Ovary (tissue), 10 donors: Measurements from ENCODE around the gene RSPH9. TPM values are rescaled to one million over a fixed set of nuclear protein-coding genes. Genes with fewer than 3 reads are reported as not detected.

Experiments used
- DNase-seq, 5 donors: peaks; one replicate each; pipeline ENCODE4 v3.0.0-alpha.2; 2019 to 2020
- H3K27ac ChIP-seq, 2 donors: fragments of 200-600 bp; one replicate each; pipeline versions ENCODE4 v1.5.1 to v1.8.0; 2019 to 2022
- H3K27me3 ChIP-seq: fragments of 200-600 bp; one replicate; pipeline ENCODE4 v1.8.0; 2022
- H3K36me3 ChIP-seq: fragments of 200-600 bp; sonication (generic); one replicate; pipeline ENCODE4 v1.5.1; 2019
- H3K4me1 ChIP-seq: one replicate; pipeline ENCODE4 v1.8.1; 2013; ENCODE audit warnings: mild to moderate bottlenecking, moderate library complexity; ENCODE audit not compliant: insufficient read depth
- H3K4me3 ChIP-seq: fragments of 200-600 bp; sonication (generic); one replicate; pipeline ENCODE4 v1.5.1; 2017
- H3K9me3 ChIP-seq, 2 donors: fragments of 200-600 bp in 1 of 2; sonication (generic) in 1 of 2; one replicate each; pipeline versions ENCODE4 v1.5.1 to v1.8.1; 2013 to 2019; ENCODE audit warnings: mild to moderate bottlenecking in 1 of 2, moderate library complexity in 1 of 2
- CTCF ChIP-seq, 3 donors: fragments of 450-650 bp in 2 of 3; fragments of 200-600 bp in 1 of 3; IDR thresholded peaks; one replicate each; pipeline versions ENCODE4 v1.5.1 to v1.8.0; 2016 to 2022; ENCODE audit warnings: antibody characterized with exemption in 3 of 3, mild to moderate bottlenecking in 1 of 3
- EP300 ChIP-seq: sonication (generic); formaldehyde crosslinking; IDR thresholded peaks from one replicate; pipeline ENCODE4 v1.6.1; 2017; ENCODE audit warnings: antibody characterized with exemption
- POLR2A ChIP-seq: fragments of 450-650 bp; IDR thresholded peaks from one replicate; pipeline ENCODE4 v1.6.1; 2017; ENCODE audit warnings: antibody characterized with exemption, mild to moderate bottlenecking, moderate library complexity
- WGBS, 3 donors: extraction: QIAGEN DNeasy Blood & Tissue Kit in 1 of 3; methylation state at CpG; one replicate each; pipeline versions ENCODE4 v1.1.5 to v1.1.7; 2013 to 2017; 5-methylcytosine and 5-hydroxymethylcytosine counted together
- intact Hi-C, 4 donors: fragments of 100-400 bp; cut with DNase I; formaldehyde crosslinking; loops; one replicate each; pipeline versions ENCODE4 v1.11.0 to v1.15.1; 2022 to 2023
- long read RNA-seq, 3 donors: library from polyadenylated mRNA in 2 of 3; unstranded in 2 of 3; transcript quantifications; one replicate each; pipeline ENCODE4 v2.0.0 and lab custom pipeline, GENCODE V29; 2021 to 2026
- polyA plus RNA-seq, 2 donors: library from polyadenylated mRNA; stranded (reverse); fragments of 200-250 nt in 1 of 2; fragments of 350-450 nt in 1 of 2; fragmentation: Illumina TruSeq in 1 of 2; extraction: RNeasy Lipid Tissue Mini Kit (QIAGEN cat#74804) in 1 of 2; gene quantifications; one replicate each; pipeline ENCODE4 v1.2.3, GENCODE V29; 2013 to 2014
- total RNA-seq, 7 donors: library from RNA; depleted of rRNA in 2 of 7; stranded (reverse); fragments of >200 nt in 2 of 7; fragmentation: NEBNext Ultra II Directional in 3 of 7; extraction: Animal tissue kit (Norgen Biotek cat#: 25700) in 3 of 7; gene quantifications; one replicate each; pipeline versions ENCODE4 v1.1.0 to v1.2.4, GENCODE V29; 2016 to 2023
- donor health status: DM: no; HTN: no; CAD: no; lungs with moderate emphysema.
- donor health status: DM: no; HTN: no; CAD: no.
- donor health status: Bipolar disorder and iron deficiency.
- donor health status: DM: yes; HTN: yes; CAD: no.
- donor health status: DM: no; HTN: no; CAD: no.
- donor health status: DM: yes; HTN: yes; CAD: no.

Gene RSPH9, protein sequence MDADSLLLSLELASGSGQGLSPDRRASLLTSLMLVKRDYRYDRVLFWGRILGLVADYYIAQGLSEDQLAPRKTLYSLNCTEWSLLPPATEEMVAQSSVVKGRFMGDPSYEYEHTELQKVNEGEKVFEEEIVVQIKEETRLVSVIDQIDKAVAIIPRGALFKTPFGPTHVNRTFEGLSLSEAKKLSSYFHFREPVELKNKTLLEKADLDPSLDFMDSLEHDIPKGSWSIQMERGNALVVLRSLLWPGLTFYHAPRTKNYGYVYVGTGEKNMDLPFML
- total RNA-seq (1 to 10 TPM in 1 of 7 donors, under 1 TPM in 5, not detected in 1; 0.20 to 4.7 (median 0.44) TPM), polyA plus RNA-seq (under 1 TPM; 0.25 to 0.70 TPM)
- long read RNA-seq, donor 1, partial matches to known transcripts: 0 of 1 reads
- long read RNA-seq, donor 1, other reads (novel, unspliced or antisense): 0 of 1 reads
- long read RNA-seq, donor 2, partial matches to known transcripts: 0 of 3 reads
- long read RNA-seq, donor 2, other reads (novel, unspliced or antisense): 0 of 3 reads
- long read RNA-seq, donor 3, partial matches to known transcripts: 0 of 3 reads
- long read RNA-seq, donor 3, other reads (novel, unspliced or antisense): 1 of 3 reads

- H3K27ac ChIP-seq: no peak within 1 kb of the TSS
- peak; percentile 51 to 71 (median 64) for DNase-seq
- intact Hi-C loops: no loop called here
- WGBS, 3 donors: 1 to 3% (median 2%) methylated on average over 25 to 52 of the region's 52 CpGs
- TF ChIP-seq CTCF (IDR thresholded peaks at IDR 0.05) (no peak), EP300 (no peak), POLR2A (no peak)
- H3K36me3 ChIP-seq: no peaks in the 10 kb centered on the region
- peaks cover 3% of the 10 kb centered on the region for H3K4me1 ChIP-seq
- H3K9me3 ChIP-seq: no peaks in the 10 kb centered on the region
- no peaks in the 10 kb centered on the region for H3K27me3 ChIP-seq
- H3K4me3 ChIP-seq: peak within 1 kb of the TSS; percentile 42
Measured at GRCh38 chr6:43644940-43645612, at the start of gene RSPH9. Gene RSPH9, plus strand, starts transcription at chr6:43645036. Its CDS starts 63 bp downstream, at chr6:43645099.

DNA sequence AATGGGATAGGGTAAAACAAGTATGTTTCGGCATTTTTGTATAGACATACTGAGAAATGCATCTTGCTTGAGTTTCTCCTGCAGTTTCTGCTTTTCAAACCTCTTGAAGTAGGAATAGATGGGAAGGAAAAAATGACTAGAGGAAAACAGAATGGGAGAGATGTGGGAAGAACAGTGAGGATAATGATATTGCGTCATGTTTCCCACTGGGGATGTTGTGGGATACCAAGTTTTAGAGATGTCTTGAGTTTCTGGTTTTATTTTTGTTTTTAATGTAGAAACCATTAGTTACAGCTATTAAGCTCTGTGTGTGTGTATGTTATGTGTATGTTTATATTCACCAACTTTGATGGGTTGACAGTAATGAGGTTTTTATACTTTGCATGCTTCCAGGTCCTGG, 44.2 kb upstream of the RSPH9 start:
- Histone ChIP-seq H3K27me3 (no peaks in the 10 kb centered on the region), H3K4me1 (no peaks in the 10 kb centered on the region), H3K27ac (no peak overlapping the region), H3K9me3 (no peaks in the 10 kb centered on the region), H3K36me3 (no peaks in the 10 kb centered on the region), H3K4me3 (no peak overlapping the region)
- no peak for DNase-seq
- TF ChIP-seq CTCF (IDR thresholded peaks at IDR 0.05): no peak
- no peak for TF ChIP-seq EP300
- TF ChIP-seq POLR2A: no peak
- WGBS, 3 donors: 95 to 99% (median 98%) methylated on average over 2 of the region's 2 CpGs
- intact Hi-C loops: loop anchor here in 1 of 4 donors (10.0 kb wide), 1 partner anchor 474 kb away; no protein-coding TSS in a partner anchor

- Histone ChIP-seq H3K36me3 (no peaks in the 10 kb centered on the region), H3K27ac (no peak overlapping the region), H3K27me3 (no peaks in the 10 kb centered on the region), H3K4me1 (no peaks in the 10 kb centered on the region), H3K4me3 (no peak overlapping the region), H3K9me3 (no peaks in the 10 kb centered on the region)
- intact Hi-C loops: loop anchor here in 1 of 4 donors (10.0 kb wide), 1 partner anchor 471 kb away; no protein-coding TSS in a partner anchor
- WGBS, 3 donors: 82 to 93% (median 89%) methylated on average over 2 of the region's 2 CpGs
- no peak for DNase-seq
- TF ChIP-seq EP300: no peak
- TF ChIP-seq CTCF (IDR thresholded peaks at IDR 0.05): no peak
- no peak for TF ChIP-seq POLR2A
Measured at GRCh38 chr6:43604174-43604573, 40.7 kb upstream of the RSPH9 start.

DNA sequence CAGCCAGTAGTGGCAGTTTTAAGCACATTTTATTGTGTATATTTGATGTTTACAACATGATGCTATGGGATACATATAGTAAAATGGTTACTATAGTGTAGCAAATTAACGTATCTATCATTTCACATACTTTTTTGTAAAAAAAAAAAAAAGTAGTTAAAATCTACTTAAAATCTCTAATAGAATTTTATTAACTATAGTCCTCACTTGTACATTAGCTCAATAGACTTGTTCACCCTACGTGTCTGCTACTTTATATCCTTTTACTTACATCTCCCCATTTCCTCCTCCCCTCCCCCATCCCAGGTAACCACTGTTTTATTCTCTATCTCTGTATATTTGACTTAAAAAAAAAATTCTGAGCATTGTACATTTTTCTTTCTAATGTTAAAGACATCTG, 38.8 kb upstream of the RSPH9 start:
- intact Hi-C loops: loop anchor here in 2 of 4 donors (5.0 to 10.0 kb wide), 2 partner anchors 469 to 471 kb away; no protein-coding TSS in a partner anchor
- 88 to 97% (median 94%) methylated on average over 2 of the region's 2 CpGs for WGBS, 3 donors

More for the DNA sequence above, 38.8 kb upstream of the RSPH9 start:
- Histone ChIP-seq H3K4me3 (no peak overlapping the region), H3K27ac (no peak overlapping the region), H3K36me3 (no peaks in the 10 kb centered on the region), H3K9me3 (no peaks in the 10 kb centered on the region), H3K4me1 (no peaks in the 10 kb centered on the region), H3K27me3 (no peaks in the 10 kb centered on the region)
- no peak for DNase-seq
- no peak for TF ChIP-seq POLR2A
- no peak for TF ChIP-seq CTCF (IDR thresholded peaks at IDR 0.05)
- TF ChIP-seq EP300: no peak
